Duodenal mucosa (tissue), 2 donors: ENCODE measurements around the gene RPRD2.
"Not testable (repeated sequence)": the region's sequence is repeated elsewhere in the genome, so short reads cannot be mapped to it uniquely, and the experiment has no call there.

ENCODE experiments used
- H3K27ac ChIP-seq: one replicate; pipeline ENCODE4 v1.7.0; 2013; ENCODE audit warnings: low read depth, low read length
- H3K27me3 ChIP-seq, 2 donors: one replicate each; pipeline ENCODE4 v1.7.0; 2013; ENCODE audit warnings: low read length in 2 of 2, control low read depth in 1 of 2; ENCODE audit not compliant: insufficient read depth in 2 of 2, control insufficient read depth in 1 of 2
- H3K36me3 ChIP-seq, 2 donors: one replicate each; pipeline ENCODE4 v1.7.0; 2013; ENCODE audit warnings: low read length in 2 of 2, control low read depth in 1 of 2; ENCODE audit not compliant: insufficient read depth in 2 of 2, control insufficient read depth in 1 of 2
- H3K4me1 ChIP-seq, 2 donors: one replicate each; pipeline ENCODE4 v1.7.0; 2013; ENCODE audit warnings: low read length in 2 of 2, control low read depth in 1 of 2; ENCODE audit not compliant: insufficient read depth in 2 of 2, control insufficient read depth in 1 of 2
- H3K4me3 ChIP-seq, 2 donors: one replicate each; pipeline ENCODE4 v1.7.0; 2013; ENCODE audit warnings: low read length in 2 of 2, low read depth in 1 of 2
- H3K9ac ChIP-seq, 2 donors: one replicate each; pipeline ENCODE4 v1.7.0; 2013; ENCODE audit warnings: low read length in 2 of 2, low read depth in 1 of 2
- H3K9me3 ChIP-seq, 2 donors: one replicate each; pipeline ENCODE4 v1.7.0; 2013; ENCODE audit warnings: low read length in 2 of 2, control low read depth in 1 of 2; ENCODE audit not compliant: control insufficient read depth in 1 of 2

Gene RPRD2

DNA sequence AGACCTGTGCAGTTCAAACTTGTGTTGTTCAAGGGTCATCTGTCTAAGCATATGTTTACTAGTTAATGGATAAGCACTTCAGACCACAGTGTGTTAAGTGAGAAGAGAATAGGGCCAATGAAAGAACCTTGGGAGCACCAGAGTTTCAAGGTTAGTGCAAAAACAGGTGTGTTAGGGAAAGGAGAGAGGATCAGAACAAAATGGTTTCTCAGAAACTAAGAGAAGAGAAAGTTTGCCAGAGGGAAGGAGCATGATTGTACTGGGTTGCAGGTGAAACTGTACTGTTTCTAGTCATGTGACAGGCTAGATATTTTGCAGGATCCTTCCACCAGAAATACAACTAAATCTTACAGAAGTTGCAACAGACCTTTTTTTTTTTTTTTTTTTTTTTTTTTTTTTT is 23.3 kb downstream of the RPRD2 start:
- Histone ChIP-seq H3K4me1 (peaks cover 10% of the 10 kb centered on the region in 2 donors), H3K9ac (no peak overlapping the region), H3K27me3 (no peaks in the 10 kb centered on the region), H3K36me3 (peaks cover 0 to 4% of the 10 kb centered on the region in 2 donors), H3K27ac (no peak overlapping the region), H3K9me3 (no peaks in the 10 kb centered on the region), H3K4me3 (no peak overlapping the region)

- Histone ChIP-seq H3K27me3 (no peaks in the 10 kb centered on the region), H3K36me3 (no peaks in the 10 kb centered on the region), H3K9ac (no peak overlapping the region), H3K27ac (no peak overlapping the region), H3K9me3 (no peaks in the 10 kb centered on the region), H3K4me3 (no peak overlapping the region), H3K4me1 (peaks cover 10% of the 10 kb centered on the region in 2 donors)
Measured at GRCh38 chr1:150388241-150388640, 24.3 kb downstream of the RPRD2 start.

DNA sequence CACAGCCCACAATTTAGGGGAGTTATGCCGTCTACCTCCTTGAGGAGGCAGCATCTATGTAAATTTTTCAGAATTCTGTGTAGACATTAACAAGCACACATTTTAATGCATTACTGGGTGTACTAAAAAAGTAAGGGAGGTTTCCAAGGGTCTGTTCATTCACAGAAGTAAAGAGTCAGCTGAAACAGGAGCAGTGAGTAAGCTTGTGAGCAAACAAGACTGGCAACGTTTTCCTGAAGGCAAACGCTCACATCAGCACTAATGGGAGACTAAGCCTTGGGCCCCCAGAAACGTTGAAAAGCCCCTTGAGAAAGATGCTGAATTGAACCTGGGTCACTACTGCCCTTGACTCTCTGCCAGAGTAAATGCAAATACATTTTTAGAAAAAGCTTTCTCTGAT is 25.7 kb downstream of the RPRD2 start:
- H3K4me3 ChIP-seq: no peak overlapping the region
- no peaks in the 10 kb centered on the region for H3K27me3 ChIP-seq
- no peak overlapping the region for H3K9ac ChIP-seq
- H3K27ac ChIP-seq: no peak overlapping the region
- no peaks in the 10 kb centered on the region for H3K36me3 ChIP-seq
- H3K4me1 ChIP-seq: peaks cover 7 to 10% of the 10 kb centered on the region in 2 donors
- no peaks in the 10 kb centered on the region for H3K9me3 ChIP-seq

DNA sequence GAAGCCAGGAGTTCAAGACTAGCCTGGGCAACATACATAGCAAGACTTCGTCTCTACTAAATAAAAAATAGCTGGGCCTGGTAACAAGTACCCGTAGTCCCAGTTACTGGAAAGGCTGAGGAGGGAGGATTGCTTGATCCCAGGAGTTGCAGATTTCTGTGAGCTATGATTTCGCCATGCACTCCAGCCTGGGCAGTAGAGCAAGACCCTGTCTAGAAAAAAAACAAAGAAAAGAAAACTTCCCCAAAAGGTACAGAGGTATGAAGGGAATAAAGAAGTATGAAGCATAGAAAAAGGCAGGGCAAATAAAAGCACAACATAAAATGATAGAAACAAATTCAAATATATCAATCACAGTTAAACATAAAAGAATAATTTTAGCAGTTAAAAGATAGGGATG is 28.7 kb downstream of the RPRD2 start:
- Histone ChIP-seq H3K9ac (no peak overlapping the region), H3K4me1 (no peaks in the 10 kb centered on the region)

DNA sequence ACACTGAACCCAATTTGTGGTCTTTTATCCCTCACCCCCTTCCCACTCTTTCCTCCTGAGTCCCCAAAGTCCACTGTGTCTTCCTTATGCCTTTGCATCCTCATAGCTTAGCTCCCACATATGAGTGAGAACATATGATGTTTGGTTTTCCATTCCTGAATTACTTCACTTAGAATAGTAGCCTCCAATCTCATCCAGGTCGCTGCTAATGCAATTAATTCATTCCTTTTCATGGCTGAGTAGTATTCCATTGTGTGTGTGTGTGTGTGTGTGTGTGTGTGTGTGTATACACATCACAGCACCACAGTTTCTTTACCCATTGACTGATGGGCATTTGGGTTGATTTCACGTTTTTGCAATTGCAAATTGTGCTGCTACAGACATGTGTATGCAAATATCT is 31.2 kb downstream of the RPRD2 start:
- not testable (repeated sequence) for H3K27me3 ChIP-seq, H3K36me3 ChIP-seq, H3K4me1 ChIP-seq, H3K4me3 ChIP-seq, H3K9ac ChIP-seq, H3K27ac ChIP-seq, H3K9me3 ChIP-seq

More for the DNA sequence above, 28.7 kb downstream of the RPRD2 start:
- no peaks in the 10 kb centered on the region for H3K27me3 ChIP-seq
- H3K4me3 ChIP-seq: no peak overlapping the region
- no peaks in the 10 kb centered on the region for H3K36me3 ChIP-seq
- H3K9me3 ChIP-seq: no peaks in the 10 kb centered on the region
- no peak overlapping the region for H3K27ac ChIP-seq

DNA sequence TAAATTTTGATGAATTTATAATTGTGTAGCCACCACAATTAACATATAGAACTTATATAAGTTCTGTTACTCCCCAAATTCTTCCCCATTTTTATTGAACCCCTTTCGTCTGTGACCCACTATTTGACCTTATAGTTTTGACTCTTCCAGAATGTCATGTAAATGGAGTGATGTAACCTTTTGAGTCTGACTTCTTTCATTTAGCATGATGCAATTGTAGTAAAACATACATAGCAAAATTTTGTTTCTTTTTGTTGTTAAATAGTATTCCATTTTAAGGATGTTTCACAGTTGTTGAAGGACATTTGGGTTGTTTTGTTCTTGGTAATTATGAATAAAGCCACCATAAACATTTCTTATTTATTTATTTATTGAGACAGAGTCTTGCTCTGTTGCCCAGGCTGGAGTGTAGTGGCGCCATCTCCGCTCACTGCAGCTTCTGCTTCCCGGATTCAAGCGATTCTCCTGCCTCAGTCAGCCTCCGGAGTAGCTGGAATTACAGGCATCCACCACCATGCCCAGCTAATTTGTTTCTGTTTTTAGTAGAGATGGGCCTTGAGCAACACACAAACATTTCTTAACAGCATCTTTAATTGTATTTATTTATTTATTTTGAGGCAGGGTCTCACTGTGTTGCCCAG is 33.6 kb downstream of the RPRD2 start:
- Histone ChIP-seq H3K27me3 (no peaks in the 10 kb centered on the region), H3K4me1 (no peaks in the 10 kb centered on the region), H3K9ac (no peak overlapping the region), H3K27ac (no peak overlapping the region), H3K9me3 (no peaks in the 10 kb centered on the region), H3K4me3 (no peak overlapping the region), H3K36me3 (no peaks in the 10 kb centered on the region)

DNA sequence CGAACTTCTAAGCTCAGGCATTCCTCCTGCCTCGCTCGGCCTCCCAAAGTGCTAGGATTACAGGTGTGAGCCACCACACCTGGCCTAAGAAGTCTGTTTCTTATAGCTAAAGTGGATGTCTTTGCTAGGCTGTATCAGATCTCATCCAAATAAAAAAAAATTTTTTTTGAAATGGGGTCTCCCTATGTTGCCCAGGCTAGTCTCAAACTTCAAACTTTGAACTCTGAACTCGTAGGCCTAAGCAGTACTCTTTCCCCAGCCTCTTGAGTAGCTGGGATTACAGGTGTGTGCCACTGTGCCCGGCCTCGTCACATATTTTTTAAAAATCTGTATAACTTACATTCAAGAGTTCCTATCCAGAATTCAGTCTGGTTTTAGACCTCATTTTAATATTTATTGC is 40.5 kb downstream of the RPRD2 start:
- Histone ChIP-seq H3K36me3 (no peaks in the 10 kb centered on the region), H3K27me3 (no peaks in the 10 kb centered on the region), H3K4me1 (peaks cover 16 to 21% of the 10 kb centered on the region in 2 donors)

DNA sequence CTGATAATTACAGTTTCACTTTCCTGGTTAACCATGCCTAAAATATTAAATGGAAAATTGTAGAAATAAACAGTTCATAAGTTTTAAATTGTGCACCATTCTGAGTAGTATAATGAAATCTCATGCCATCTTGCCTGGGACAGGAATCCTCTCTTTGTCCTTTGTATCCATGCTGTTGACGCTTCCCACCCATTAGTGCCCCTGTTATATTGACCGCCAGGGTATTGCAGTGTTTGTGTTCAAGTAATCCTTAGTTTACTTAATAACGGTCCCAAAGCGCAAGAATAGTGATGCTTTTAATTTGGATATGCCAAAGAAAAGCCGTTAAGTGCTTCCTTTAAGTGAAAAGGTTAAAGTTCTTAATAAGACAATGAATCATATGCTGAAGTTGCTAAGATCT is 41.7 kb downstream of the RPRD2 start:
- Histone ChIP-seq H3K36me3 (no peaks in the 10 kb centered on the region), H3K27ac (no peak overlapping the region), H3K9me3 (no peaks in the 10 kb centered on the region), H3K4me1 (peaks cover 27 to 32% of the 10 kb centered on the region in 2 donors), H3K9ac (no peak overlapping the region), H3K4me3 (no peak overlapping the region), H3K27me3 (no peaks in the 10 kb centered on the region)

More for the DNA sequence above, 40.5 kb downstream of the RPRD2 start:
- no peak overlapping the region for H3K4me3 ChIP-seq
- H3K9ac ChIP-seq: no peak overlapping the region
- H3K27ac ChIP-seq: no peak overlapping the region
- H3K9me3 ChIP-seq: no peaks in the 10 kb centered on the region

DNA sequence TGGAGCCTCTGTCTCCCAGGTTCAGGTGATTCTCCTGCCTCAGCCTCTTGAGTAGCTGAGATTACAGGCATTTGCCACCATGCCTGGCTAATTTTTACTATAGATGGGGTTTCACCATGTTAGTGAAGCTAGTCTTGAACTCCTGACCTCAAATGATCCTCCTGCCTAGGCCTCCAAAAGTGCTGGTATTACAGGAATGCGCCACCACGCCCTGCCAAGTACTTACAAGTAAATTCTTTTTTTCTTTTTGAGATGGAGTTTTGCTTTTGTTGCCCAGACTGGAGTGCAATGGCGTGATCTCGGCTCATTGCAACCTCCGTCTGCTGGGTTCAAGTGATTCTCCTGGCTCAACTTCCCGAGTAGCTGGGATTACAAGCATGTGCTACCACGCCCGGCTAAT is 42.5 kb downstream of the RPRD2 start:
- Histone ChIP-seq H3K9ac (no peak overlapping the region), H3K4me3 (no peak overlapping the region), H3K9me3 (no peaks in the 10 kb centered on the region), H3K36me3 (no peaks in the 10 kb centered on the region), H3K27ac (no peak overlapping the region), H3K4me1 (peaks cover 30 to 34% of the 10 kb centered on the region in 2 donors), H3K27me3 (no peaks in the 10 kb centered on the region)

- Histone ChIP-seq H3K27ac (no peak overlapping the region), H3K4me1 (peaks cover 30 to 34% of the 10 kb centered on the region in 2 donors), H3K36me3 (no peaks in the 10 kb centered on the region), H3K27me3 (no peaks in the 10 kb centered on the region), H3K9me3 (no peaks in the 10 kb centered on the region), H3K4me3 (no peak overlapping the region), H3K9ac (no peak overlapping the region)
Measured at GRCh38 chr1:150407330-150407729, 43.4 kb downstream of the RPRD2 start.

DNA sequence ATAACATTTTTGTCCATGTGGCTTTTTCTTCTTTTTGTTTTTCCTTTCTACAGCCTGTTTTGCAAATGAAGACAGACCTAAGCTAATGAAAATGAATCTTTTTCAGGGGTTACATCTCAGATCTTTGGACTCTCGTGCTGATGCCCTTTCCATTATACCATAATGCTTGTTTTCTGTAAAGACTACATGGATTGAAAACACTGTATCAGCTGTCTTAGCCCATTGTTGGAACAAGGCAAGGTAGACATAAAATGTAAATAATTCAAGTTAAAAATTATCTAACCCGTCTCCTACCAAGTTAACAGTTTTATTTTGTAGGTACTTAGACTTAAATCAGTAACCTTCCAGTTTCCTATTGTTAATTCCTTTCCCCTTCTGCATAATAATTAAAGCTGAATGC is 44.9 kb downstream of the RPRD2 start:
- Histone ChIP-seq H3K27ac (no peak overlapping the region), H3K4me1 (peaks cover 30 to 34% of the 10 kb centered on the region in 2 donors), H3K9ac (no peak overlapping the region), H3K36me3 (no peaks in the 10 kb centered on the region), H3K27me3 (no peaks in the 10 kb centered on the region), H3K9me3 (no peaks in the 10 kb centered on the region), H3K4me3 (no peak overlapping the region)
